K562 (cell line): ENCODE measurements around the gene HS2ST1. TPM values are rescaled to one million over a fixed set of nuclear protein-coding genes. Genes with fewer than 3 reads are reported as not detected.

ENCODE experiments used
- C11orf30 ChIP-seq: fragments of 450-650 bp; IDR thresholded peaks from 2 replicates; pipeline ENCODE4 v1.6.1; 2016; ENCODE audit warnings: low read depth, mild to moderate bottlenecking
- FOXA1 ChIP-seq: fragments of 450-650 bp; IDR thresholded peaks from 2 replicates; pipeline ENCODE4 v1.6.1; 2016; ENCODE audit warnings: mild to moderate bottlenecking, borderline replicate concordance
- HMBOX1 ChIP-seq: sonication (generic); IDR thresholded peaks from 2 replicates; pipeline ENCODE4 v1.6.1; 2016
- MAFG ChIP-seq: fragments of 450-650 bp; conservative IDR thresholded peaks from 2 replicates; pipeline ENCODE4 v1.6.1; 2016; ENCODE audit warnings: missing genetic modification characterization, missing compliant biosample characterization
- MAFK ChIP-seq: IDR thresholded peaks from 2 replicates; pipeline ENCODE4 v1.6.1; 2011; ENCODE audit warnings: low read length, improper control_type of control experiment
- ZFP1 ChIP-seq: fragments of 450-650 bp; formaldehyde crosslinking; IDR thresholded peaks from 2 replicates; pipeline ENCODE4 v1.4.0; 2020; ENCODE audit warnings: mild to moderate bottlenecking, mixed read lengths
- ZNF512 ChIP-seq: IDR thresholded peaks from 2 replicates; pipeline ENCODE4 v1.6.1; 2016; ENCODE audit warnings: missing genetic modification characterization, missing compliant biosample characterization
- polyA plus RNA-seq, 8 experiments: library from polyadenylated mRNA; depleted of rRNA in 4 of 8; stranded (reverse) in 5 of 8; unstranded in 3 of 8; fragments of >200 nt; fragmentation: Nextera tagmentation in 2 of 8; fragmentation: Illumina TruSeq in 1 of 8; extraction: Ambion mirVana in 2 of 8; extraction: Trizol in 1 of 8; gene quantifications; 2 replicates each; pipeline versions ENCODE4 v1.2.1 to v1.2.3, GENCODE V29; 2011 to 2014; ENCODE audit warnings: inconsistent platforms in 1 of 8, missing spikeins in 1 of 8
- total RNA-seq, 7 experiments: library from RNA; depleted of rRNA in 6 of 7; stranded (reverse); fragments of >200 nt in 6 of 7; fragmentation: Illumina TruSeq in 2 of 7; extraction: Trizol in 2 of 7; gene quantifications; 2 replicates each; pipeline versions ENCODE4 v1.2.1 to v1.2.3, GENCODE V29; 2011 to 2021; ENCODE audit warnings: low replicate concordance in 1 of 7
- TF ChIP-seq, protein P1 (sequence below), 2 experiments: fragments of 200-800 bp in 1 of 2; sonication (Bioruptor generic) in 1 of 2; sonication (generic) in 1 of 2; formaldehyde crosslinking in 1 of 2; IDR thresholded peaks in 1 of 2; conservative IDR thresholded peaks in 1 of 2; 2 replicates each; pipeline versions ENCODE4 v1.5.0 to v1.6.1; 2016 to 2020; ENCODE audit warnings: missing compliant biosample characterization in 1 of 2, missing genetic modification characterization in 1 of 2, missing genetic modification reagents in 1 of 2

Gene HS2ST1
- total and polyA plus RNA-seq, 9 of the 15 experiments (the other 6 are each of a cell fraction or from before 2014, with no cell fraction given) = 7.7 to 43.3 (median 25.8) TPM

DNA sequence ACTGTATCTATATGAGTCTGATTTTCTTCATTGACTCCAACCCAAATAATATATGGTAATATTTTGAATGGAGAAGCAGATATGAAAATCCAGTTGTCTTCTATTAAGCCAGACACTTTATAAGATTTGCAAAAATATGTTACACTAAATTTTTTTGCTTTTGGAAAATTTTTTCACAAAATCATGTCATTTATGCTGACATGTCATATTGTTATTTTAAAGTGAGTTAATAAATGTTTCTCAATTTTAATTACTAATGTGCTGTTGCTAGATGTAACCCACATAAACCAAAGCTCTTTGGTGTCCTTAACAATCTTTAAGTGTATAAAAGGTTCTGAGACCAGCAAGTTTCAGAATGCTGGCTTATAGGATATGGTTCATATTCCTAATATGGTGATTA lies 142.5 kb downstream of the HS2ST1 start (continued):
- TF ChIP-seq, protein P1, sequence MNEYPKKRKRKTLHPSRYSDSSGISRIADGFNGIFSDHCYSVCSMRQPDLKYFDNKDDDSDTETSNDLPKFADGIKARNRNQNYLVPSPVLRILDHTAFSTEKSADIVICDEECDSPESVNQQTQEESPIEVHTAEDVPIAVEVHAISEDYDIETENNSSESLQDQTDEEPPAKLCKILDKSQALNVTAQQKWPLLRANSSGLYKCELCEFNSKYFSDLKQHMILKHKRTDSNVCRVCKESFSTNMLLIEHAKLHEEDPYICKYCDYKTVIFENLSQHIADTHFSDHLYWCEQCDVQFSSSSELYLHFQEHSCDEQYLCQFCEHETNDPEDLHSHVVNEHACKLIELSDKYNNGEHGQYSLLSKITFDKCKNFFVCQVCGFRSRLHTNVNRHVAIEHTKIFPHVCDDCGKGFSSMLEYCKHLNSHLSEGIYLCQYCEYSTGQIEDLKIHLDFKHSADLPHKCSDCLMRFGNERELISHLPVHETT (CRISPR knock-in tag; conservative IDR thresholded peaks at IDR 0.05 in 1 of 2, IDR thresholded peaks at IDR 0.05 in 1 of 2) = no peak
- no peak for TF ChIP-seq ZNF512 (tag)
- TF ChIP-seq MAFG (tag) = peak; percentile 77
- peak; percentile 83 for TF ChIP-seq MAFK
- TF ChIP-seq FOXA1 = no peak
- no peak for TF ChIP-seq HMBOX1
- TF ChIP-seq ZFP1 (CRISPR knock-in tag) = no peak
- peak; percentile 86 for TF ChIP-seq C11orf30
